Measurements from ENCODE around the gene ASB18. TPM values are rescaled to one million over a fixed set of nuclear protein-coding genes. Genes with fewer than 3 reads are reported as not detected.

Gene ASB18
- total and polyA plus RNA-seq, 2 of the 8 experiments (the other 6 are each of a cell fraction or from before 2014, with no cell fraction given), result not detected

- H2BK120ac ChIP-seq (replicated peaks; ENCODE audit: low read depth, low read length), result no peak overlapping the region
Measured at GRCh38 chr2:236143811-236144210, 120.4 kb downstream of the ASB18 start.

More at GRCh38 chr2:236143811-236144210, 120.4 kb downstream of the ASB18 start:
- FAIRE-seq (no peak), DNase-seq (ENCODE audit: low read depth in 1 of 2, low spot score in 2 of 2) (no peak)
- H3K23ac ChIP-seq (ENCODE audit: insufficient read length), result no peak overlapping the region
- no peaks in the 10 kb centered on the region for H3K79me1 ChIP-seq (ENCODE audit: low read depth, low read length)
- H2BK15ac ChIP-seq (ENCODE audit: low read length), result no peak overlapping the region
- peaks cover 0 to 6% (median 3%) of the 10 kb centered on the region in 4 experiments; a peak in 6 of 7 replicates for H3K27me3 ChIP-seq (replicated peaks in 1 of 4; ENCODE audit: control insufficient read depth in 3 of 4, extremely low read depth in 1 of 4, insufficient read depth in 3 of 4, low read length in 3 of 4)
- H3K56ac ChIP-seq (replicated peaks; ENCODE audit: insufficient read length, low read depth, low read length), result no peak overlapping the region
- TF ChIP-seq RAD21 (IDR thresholded peaks at IDR 0.05 in 1 of 2, conservative IDR thresholded peaks at IDR 0.05 in 1 of 2; ENCODE audit: low read depth in 2 of 2, low read length in 2 of 2) (no peak), GTF2F1 (IDR thresholded peaks at IDR 0.05; ENCODE audit: borderline replicate concordance, low read depth, low read length) (no peak), E2F6 (IDR thresholded peaks at IDR 0.05) (no peak), SP2 (IDR thresholded peaks at IDR 0.05; ENCODE audit: low read length) (no peak), NRF1 (IDR thresholded peaks at IDR 0.05; ENCODE audit: low read depth, low read length) (no peak), TEAD4 (IDR thresholded peaks at IDR 0.05; ENCODE audit: low read depth, low read length) (no peak), MAFK (IDR thresholded peaks at IDR 0.05; ENCODE audit: low read depth, low read length) (no peak), TAF7 (optimal IDR thresholded peaks at IDR 0.05; ENCODE audit: borderline replicate concordance, low read depth, low read length) (no peak), BCL11A (IDR thresholded peaks at IDR 0.05; ENCODE audit: low read depth in 2 of 2, low read length in 2 of 2) (no peak)
- no peak overlapping the region for H2BK12ac ChIP-seq (ENCODE audit: low read depth, low read length)
- no peak overlapping the region for H3K4me3 ChIP-seq (ENCODE audit: extremely low read depth in 1 of 4, insufficient read depth in 2 of 4, low read depth in 3 of 4, low read length in 4 of 4)
- H4K20me1 ChIP-seq (replicated peaks in 1 of 2; ENCODE audit: control insufficient read depth in 1 of 2, insufficient read depth in 2 of 2, low read length in 2 of 2), result no peaks in the 10 kb centered on the region
- H3K36me3 ChIP-seq (ENCODE audit: control insufficient read depth in 2 of 4, insufficient read depth in 4 of 4, low read length in 3 of 4), result no peaks in the 10 kb centered on the region
- no peak overlapping the region for H4K8ac ChIP-seq (ENCODE audit: extremely low read depth, insufficient read depth, low read length)
- no peak overlapping the region for H2BK5ac ChIP-seq (ENCODE audit: low read depth, low read length)
- H3K9ac ChIP-seq (replicated peaks in 1 of 4; ENCODE audit: extremely low read depth in 1 of 4, low read depth in 3 of 4, low read length in 3 of 4), result no peak overlapping the region
- WGBS, 2 experiments (ENCODE audit: extremely low coverage in 1 of 2, insufficient coverage in 1 of 2, insufficient read length in 1 of 2, insufficient replicate concordance in 2 of 2, low coverage in 1 of 2, low lambda C conversion rate in 2 of 2, missing lambda C conversion rate in 1 of 2), result 84% methylated on average over 10 of the region's 10 CpGs; no CpG with 5 or more reads in 1 of the 2 experiments
- no peak overlapping the region for H3K14ac ChIP-seq (ENCODE audit: insufficient read length)
- no peak overlapping the region for H4K5ac ChIP-seq (ENCODE audit: insufficient read length, low read depth, low read length)
- no peak overlapping the region for H3K18ac ChIP-seq (ENCODE audit: extremely low read depth, low read length)
- H2BK20ac ChIP-seq (ENCODE audit: low read length), result no peak overlapping the region
- H2AK5ac ChIP-seq (ENCODE audit: low read depth, low read length), result no peak overlapping the region
- ChIA-PET POLR2A (ENCODE audit: partially characterized antibody) (interaction anchor here (1.3 kb wide), 2 partner anchors 19 to 31 kb away, joined by 4 to 5 read pairs; no protein-coding TSS in a partner anchor), CTCF (ENCODE audit: partially characterized antibody) (interaction anchor here (0.6 to 4.8 kb wide), 37 partner anchors 8 to 371 kb away, joined by 3 to 51 read pairs (median 5); no protein-coding TSS in a partner anchor)
- no peak overlapping the region for H2AFZ ChIP-seq (ENCODE audit: low read length)
- H3K4me2 ChIP-seq (ENCODE audit: insufficient read depth in 1 of 2, low read depth in 2 of 2, low read length in 2 of 2), result no peak overlapping the region
- no peak overlapping the region for H4K91ac ChIP-seq (replicated peaks; ENCODE audit: insufficient read length, low read length)
- no peak overlapping the region for H3K4ac ChIP-seq (replicated peaks; ENCODE audit: insufficient read length, low read depth, low read length)
- no peaks in the 10 kb centered on the region for H3K23me2 ChIP-seq (ENCODE audit: low read depth, low read length)
- no peaks in the 10 kb centered on the region for H3K79me2 ChIP-seq (ENCODE audit: control insufficient read depth in 1 of 2, insufficient read depth in 2 of 2, low read length in 2 of 2)
- H3K4me1 ChIP-seq (replicated peaks in 1 of 4; ENCODE audit: control insufficient read depth in 3 of 4, insufficient read depth in 4 of 4, low read length in 3 of 4), result peaks cover 0 to 5% (median 4%) of the 10 kb centered on the region in 4 experiments; a peak in 5 of 7 replicates
- no peak overlapping the region for H3K27ac ChIP-seq (ENCODE audit: low read depth, low read length)
- no peaks in the 10 kb centered on the region for H3K9me3 ChIP-seq (ENCODE audit: insufficient read depth in 2 of 2, low read depth in 1 of 2, low read length in 1 of 2)

All from H1 (cell line).